Osteoblast (primary cell): Measurements from ENCODE around the gene TCF4. TPM values are rescaled to one million over a fixed set of nuclear protein-coding genes. Genes with fewer than 3 reads are reported as not detected.

Source experiments
- DNase-seq: peaks from one replicate; pipeline ENCODE4 v3.0.0; 2011; ENCODE audit warnings: low spot score, mixed read lengths; ENCODE audit not compliant: insufficient read length; ENCODE audit errors: missing footprints
- H2AFZ ChIP-seq: 2 replicates; pipeline ENCODE4 v1.6.0; 2011; ENCODE audit warnings: mild to moderate bottlenecking, low read length
- H3K27ac ChIP-seq: 2 replicates; pipeline ENCODE4 v1.5.1; 2011; ENCODE audit warnings: mild to moderate bottlenecking, low read depth, low read length, moderate library complexity
- H3K27me3 ChIP-seq: 2 replicates; pipeline ENCODE4 v1.6.0; 2012; ENCODE audit warnings: mild to moderate bottlenecking, control low read depth, inconsistent platforms, low read length, moderate library complexity; ENCODE audit not compliant: insufficient read depth
- H3K36me3 ChIP-seq: 2 replicates; pipeline ENCODE4 v1.5.1; 2011; ENCODE audit warnings: mild to moderate bottlenecking, low read length, control low read depth, moderate library complexity; ENCODE audit not compliant: insufficient read depth
- H3K4me1 ChIP-seq: 2 replicates; pipeline ENCODE4 v1.5.1; 2011; ENCODE audit warnings: mild to moderate bottlenecking, low read length, control low read depth, moderate library complexity; ENCODE audit not compliant: insufficient read depth
- H3K4me2 ChIP-seq: 2 replicates; pipeline ENCODE4 v1.6.0; 2011; ENCODE audit warnings: mild to moderate bottlenecking, low read length; ENCODE audit not compliant: insufficient read depth
- H3K4me3 ChIP-seq: fragments of 200-600 bp; sonication (generic); 3 replicates; pipeline ENCODE4 v1.5.1; 2012; ENCODE audit warnings: mild to moderate bottlenecking, low read length, inconsistent platforms; ENCODE audit not compliant: insufficient read depth
- H3K79me2 ChIP-seq: 2 replicates; pipeline ENCODE4 v1.6.0; 2012; ENCODE audit warnings: mild to moderate bottlenecking, low read length, control low read depth, inconsistent platforms; ENCODE audit not compliant: insufficient read depth
- H3K9me3 ChIP-seq: 2 replicates; pipeline ENCODE4 v1.5.1; 2011; ENCODE audit warnings: low read depth, low read length, control low read depth
- H4K20me1 ChIP-seq: 2 replicates; pipeline ENCODE4 v1.6.0; 2012; ENCODE audit warnings: mild to moderate bottlenecking, low read length, control low read depth; ENCODE audit not compliant: insufficient read depth
- CTCF ChIP-seq: IDR thresholded peaks from 2 replicates; pipeline ENCODE4 v1.5.1; 2011; ENCODE audit warnings: mild to moderate bottlenecking, low read depth, low read length, moderate library complexity; ENCODE audit errors: extremely low read depth
- total RNA-seq: library from RNA; depleted of rRNA; stranded (reverse); fragments of >200 nt; gene quantifications from 2 replicates; pipeline ENCODE4 v1.2.3, GENCODE V29; 2012

Gene TCF4
- total RNA-seq, 1 donor = 87.2 TPM

GRCh38 chr18:55250768-55251173 is 337.2 kb downstream of the TCF4 start:
- DNase-seq = no peak
- Histone ChIP-seq H3K4me2 (peak overlapping the region; percentile 60), H2AFZ (no peak overlapping the region), H3K79me2 (no peaks in the 10 kb centered on the region), H3K4me1 (peaks cover 43% of the 10 kb centered on the region), H3K27ac (peak overlapping the region; percentile 63), H3K27me3 (no peaks in the 10 kb centered on the region), H3K9me3 (no peaks in the 10 kb centered on the region), H3K4me3 (peak overlapping the region; percentile 2), H3K36me3 (peaks cover 17% of the 10 kb centered on the region), H4K20me1 (no peaks in the 10 kb centered on the region)
- TF ChIP-seq CTCF = no peak

GRCh38 chr18:55249550-55249949 is 338.4 kb downstream of the TCF4 start:
- H3K4me2 ChIP-seq = no peak overlapping the region
- peaks cover 9% of the 10 kb centered on the region for H3K36me3 ChIP-seq
- no peak overlapping the region for H3K27ac ChIP-seq
- H3K4me3 ChIP-seq = no peak overlapping the region
- TF ChIP-seq CTCF = no peak
- peaks cover 56% of the 10 kb centered on the region for H3K4me1 ChIP-seq
- H3K79me2 ChIP-seq = no peaks in the 10 kb centered on the region
- no peaks in the 10 kb centered on the region for H4K20me1 ChIP-seq
- DNase-seq = no peak
- H3K9me3 ChIP-seq = no peaks in the 10 kb centered on the region
- no peak overlapping the region for H2AFZ ChIP-seq
- no peaks in the 10 kb centered on the region for H3K27me3 ChIP-seq

- TF ChIP-seq CTCF = no peak
- Histone ChIP-seq H4K20me1 (no peaks in the 10 kb centered on the region), H3K4me2 (no peak overlapping the region), H3K79me2 (no peaks in the 10 kb centered on the region), H3K36me3 (no peaks in the 10 kb centered on the region), H3K27me3 (no peaks in the 10 kb centered on the region), H3K4me3 (no peak overlapping the region), H2AFZ (no peak overlapping the region), H3K4me1 (peaks cover 66% of the 10 kb centered on the region), H3K9me3 (no peaks in the 10 kb centered on the region), H3K27ac (no peak overlapping the region)
- DNase-seq = no peak
Observed at GRCh38 chr18:55248495-55248894, 339.5 kb downstream of the TCF4 start.

GRCh38 chr18:55247032-55247431 is 341.0 kb downstream of the TCF4 start:
- Histone ChIP-seq H3K4me3 (no peak overlapping the region), H3K4me1 (peaks cover 58% of the 10 kb centered on the region)
- DNase-seq = no peak

More at GRCh38 chr18:55247032-55247431, 341.0 kb downstream of the TCF4 start:
- Histone ChIP-seq H3K9me3 (no peaks in the 10 kb centered on the region), H3K79me2 (no peaks in the 10 kb centered on the region), H3K4me2 (no peak overlapping the region), H4K20me1 (no peaks in the 10 kb centered on the region), H3K36me3 (no peaks in the 10 kb centered on the region), H3K27ac (no peak overlapping the region), H3K27me3 (no peaks in the 10 kb centered on the region), H2AFZ (no peak overlapping the region)
- no peak for TF ChIP-seq CTCF
